Aorta (tissue), 5 donors: Measurements from ENCODE around the gene UTP11. TPM values are rescaled to one million over a fixed set of nuclear protein-coding genes. Genes with fewer than 3 reads are reported as not detected.
A peak's percentile ranks its signal among the peaks of the same experiment; 100 is the strongest.

Experiments
- ATAC-seq: fragments of 200-7000 bp; cut with Tn5 transposase; one replicate; pipeline ENCODE4 v1.9.1; 2022; ENCODE audit warnings: moderate library complexity; ENCODE audit not compliant: low FRiP score
- DNase-seq, 2 donors: peaks; one replicate each; pipeline ENCODE4 v3.0.0-alpha.2; 2020
- H3K27ac ChIP-seq, 2 donors: one replicate each; pipeline ENCODE4 v1.5.1; 2013; ENCODE audit warnings: low read length in 2 of 2, mild to moderate bottlenecking in 2 of 2, moderate library complexity in 2 of 2, control low read depth in 1 of 2, inconsistent platforms in 1 of 2, low read depth in 1 of 2
- H3K27me3 ChIP-seq, 2 donors: one replicate each; pipeline ENCODE4 v1.6.1; 2013; ENCODE audit warnings: control low read depth in 1 of 2, low read length in 1 of 2, mild to moderate bottlenecking in 1 of 2, moderate library complexity in 1 of 2; ENCODE audit not compliant: insufficient read depth in 2 of 2, control insufficient read depth in 1 of 2
- H3K36me3 ChIP-seq, 2 donors: one replicate each; pipeline ENCODE4 v1.6.1; 2013; ENCODE audit warnings: control low read depth in 1 of 2, low read length in 1 of 2, mild to moderate bottlenecking in 1 of 2; ENCODE audit not compliant: insufficient read depth in 2 of 2, control insufficient read depth in 1 of 2
- H3K4me1 ChIP-seq, 2 donors: one replicate each; pipeline ENCODE4 v1.6.1; 2013; ENCODE audit warnings: low read length in 2 of 2, control low read depth in 1 of 2, mild to moderate bottlenecking in 1 of 2, moderate library complexity in 1 of 2; ENCODE audit not compliant: insufficient read depth in 2 of 2, control insufficient read depth in 1 of 2
- H3K4me3 ChIP-seq, 2 donors: one replicate each; pipeline ENCODE4 v1.5.1; 2013; ENCODE audit warnings: low read length in 2 of 2, control low read depth in 1 of 2, mild to moderate bottlenecking in 1 of 2
- H3K9me3 ChIP-seq: one replicate; pipeline ENCODE4 v1.6.1; 2013; ENCODE audit warnings: mild to moderate bottlenecking, low read length; ENCODE audit not compliant: control insufficient read depth
- WGBS, 2 donors: extraction: QIAGEN DNeasy Blood & Tissue Kit; methylation state at CpG; one replicate each; pipeline ENCODE4 v1.1.7; 2013; 5-methylcytosine and 5-hydroxymethylcytosine counted together
- intact Hi-C, 2 donors: fragments of 100-400 bp; cut with DNase I; formaldehyde crosslinking; loops; one replicate each; pipeline versions ENCODE4 v1.14.2 to v1.15.0; 2022
- polyA plus RNA-seq, 2 donors: library from polyadenylated mRNA; stranded (reverse); fragments of 200-250 nt; gene quantifications; one replicate each; pipeline ENCODE4 v1.2.3, GENCODE V29; 2013
- total RNA-seq, 2 donors: library from RNA; stranded (reverse); fragmentation: NEBNext Ultra II Directional; extraction: Animal tissue kit (Norgen Biotek cat#: 25700); gene quantifications; one replicate each; pipeline ENCODE4 v1.2.1, GENCODE V29; 2021
- donor health status: healthy with polysubstance abuse.
- donor health status: Bipolar disorder and iron deficiency.
- donor health status: DM: no; HTN: no; CAD: no.
- donor health status: DM: no; HTN: no; CAD: no.
- donor health status: DM: yes; HTN: yes; CAD: no.

UTP11 gene
- total and polyA plus RNA-seq, 4 donors, result 24.2 to 29.9 (median 28.6) TPM

GRCh38 chr1:38018864-38019343 lies 6.4 kb downstream of the UTP11 start:
- Histone ChIP-seq H3K27me3 (no peaks in the 10 kb centered on the region), H3K4me3 (no peak overlapping the region), H3K27ac (no peak overlapping the region), H3K9me3 (no peaks in the 10 kb centered on the region), H3K36me3 (peaks cover 4 to 10% of the 10 kb centered on the region in 2 donors), H3K4me1 (peaks cover 0 to 4% of the 10 kb centered on the region in 2 donors)
- no peak for ATAC-seq
- 67 to 70% methylated on average over 6 of the region's 6 CpGs for WGBS, 2 donors
- intact Hi-C loops, result loop anchor here (2.0 to 10.0 kb wide), 2 partner anchors 28 to 424 kb away; partner anchors contain the start of genes GNL2 (in 1 of the 2) and SF3A3 (in 1 of the 2)
- DNase-seq, result peak in 1 of 2 donors; percentile 0

- Histone ChIP-seq H3K9me3 (no peaks in the 10 kb centered on the region), H3K4me1 (no peaks in the 10 kb centered on the region), H3K4me3 (no peak overlapping the region), H3K27ac (no peak overlapping the region), H3K36me3 (peaks cover 7 to 13% of the 10 kb centered on the region in 2 donors), H3K27me3 (no peaks in the 10 kb centered on the region)
- intact Hi-C loops, result loop anchor here in 1 of 2 donors (10.0 kb wide), 1 partner anchor 814 kb away; no protein-coding TSS in a partner anchor
- DNase-seq, result no peak
- ATAC-seq, result no peak
- 90 to 91% methylated on average over 2 of the region's 2 CpGs for WGBS, 2 donors
Observed at GRCh38 chr1:38020396-38020795, 7.9 kb downstream of the UTP11 start.

- H3K4me3 ChIP-seq, result no peak overlapping the region
- H3K27me3 ChIP-seq, result no peaks in the 10 kb centered on the region
- no peaks in the 10 kb centered on the region for H3K4me1 ChIP-seq
- H3K9me3 ChIP-seq, result no peaks in the 10 kb centered on the region
- 90 to 91% methylated on average over 5 of the region's 5 CpGs for WGBS, 2 donors
- intact Hi-C loops, result loop anchor here in 1 of 2 donors (2.0 to 10.0 kb wide), 2 partner anchors 73 to 813 kb away; no protein-coding TSS in a partner anchor
- peaks cover 7 to 16% of the 10 kb centered on the region in 2 donors for H3K36me3 ChIP-seq
- DNase-seq (peak in 1 of 2 donors; percentile 3), ATAC-seq (no peak)
- no peak overlapping the region for H3K27ac ChIP-seq
Observed at GRCh38 chr1:38021969-38022368, 9.4 kb downstream of the UTP11 start.

GRCh38 chr1:38022810-38023209 lies 10.3 kb downstream of the UTP11 start:
- intact Hi-C loops, result loop anchor here in 1 of 2 donors (2.0 to 10.0 kb wide), 2 partner anchors 74 to 812 kb away; no protein-coding TSS in a partner anchor

GRCh38 chr1:38025233-38025632 lies 12.7 kb downstream of the UTP11 start:
- no peak for DNase-seq
- no peaks in the 10 kb centered on the region for H3K27me3 ChIP-seq
- ATAC-seq, result no peak
- intact Hi-C loops, result loop anchor here in 1 of 2 donors (10.0 kb wide), 1 partner anchor 810 kb away; no protein-coding TSS in a partner anchor
- no peaks in the 10 kb centered on the region for H3K9me3 ChIP-seq
- H3K4me3 ChIP-seq, result no peak overlapping the region
- H3K27ac ChIP-seq, result no peak overlapping the region
- 98 to 100% methylated on average over 2 of the region's 2 CpGs for WGBS, 2 donors
- H3K36me3 ChIP-seq, result peaks cover 5 to 11% of the 10 kb centered on the region in 2 donors
- H3K4me1 ChIP-seq, result no peaks in the 10 kb centered on the region

More at GRCh38 chr1:38022810-38023209, 10.3 kb downstream of the UTP11 start:
- Histone ChIP-seq H3K36me3 (peaks cover 7 to 16% of the 10 kb centered on the region in 2 donors), H3K4me3 (no peak overlapping the region), H3K27ac (no peak overlapping the region), H3K4me1 (no peaks in the 10 kb centered on the region), H3K27me3 (no peaks in the 10 kb centered on the region), H3K9me3 (no peaks in the 10 kb centered on the region)
- WGBS, 2 donors, result 72 to 74% methylated on average over 3 of the region's 3 CpGs
- DNase-seq, result peak in 1 of 2 donors; percentile 8
- ATAC-seq, result no peak

- DNase-seq (peak in 1 of 2 donors; percentile 10), ATAC-seq (no peak)
- H3K27ac ChIP-seq, result no peak overlapping the region
- 81 to 86% methylated on average over 6 of the region's 6 CpGs for WGBS, 2 donors
- intact Hi-C loops, result loop anchor here in 1 of 2 donors (10.0 kb wide), 1 partner anchor 809 kb away; no protein-coding TSS in a partner anchor
- H3K4me1 ChIP-seq, result no peaks in the 10 kb centered on the region
- peaks cover 5 to 9% of the 10 kb centered on the region in 2 donors for H3K36me3 ChIP-seq
- H3K4me3 ChIP-seq, result no peak overlapping the region
- no peaks in the 10 kb centered on the region for H3K9me3 ChIP-seq
- no peaks in the 10 kb centered on the region for H3K27me3 ChIP-seq
Observed at GRCh38 chr1:38025664-38026063, 13.1 kb downstream of the UTP11 start.

GRCh38 chr1:38026592-38027200 lies 14.2 kb downstream of the UTP11 start:
- Histone ChIP-seq H3K27ac (no peak overlapping the region), H3K9me3 (no peaks in the 10 kb centered on the region), H3K36me3 (peaks cover 5 to 9% of the 10 kb centered on the region in 2 donors), H3K27me3 (no peaks in the 10 kb centered on the region), H3K4me3 (no peak overlapping the region), H3K4me1 (no peaks in the 10 kb centered on the region)
- 80 to 81% methylated on average over 8 of the region's 8 CpGs for WGBS, 2 donors
- intact Hi-C loops, result loop anchor here in 1 of 2 donors (10.0 kb wide), 1 partner anchor 808 kb away; no protein-coding TSS in a partner anchor
- ATAC-seq, result no peak
- DNase-seq, result peak in 1 of 2 donors; percentile 69

GRCh38 chr1:38027201-38028104 lies 14.9 kb downstream of the UTP11 start:
- no peak overlapping the region for H3K4me3 ChIP-seq
- no peak overlapping the region for H3K27ac ChIP-seq
- peaks cover 3 to 6% of the 10 kb centered on the region in 2 donors for H3K36me3 ChIP-seq
- 78 to 80% methylated on average over 19 of the region's 19 CpGs for WGBS, 2 donors
- no peaks in the 10 kb centered on the region for H3K27me3 ChIP-seq
- intact Hi-C loops, result loop anchor here in 1 of 2 donors (10.0 kb wide), 1 partner anchor 807 kb away; no protein-coding TSS in a partner anchor
- no peak for ATAC-seq
- no peaks in the 10 kb centered on the region for H3K4me1 ChIP-seq
- no peaks in the 10 kb centered on the region for H3K9me3 ChIP-seq
- DNase-seq, result peak in 1 of 2 donors; percentile 60
